ENCODE measurements around the gene NUB1. TPM values are rescaled to one million over a fixed set of nuclear protein-coding genes. Genes with fewer than 3 reads are reported as not detected.

The NUB1 gene
- polyA plus RNA-seq, 1 experiment = 44.5 TPM

DNA sequence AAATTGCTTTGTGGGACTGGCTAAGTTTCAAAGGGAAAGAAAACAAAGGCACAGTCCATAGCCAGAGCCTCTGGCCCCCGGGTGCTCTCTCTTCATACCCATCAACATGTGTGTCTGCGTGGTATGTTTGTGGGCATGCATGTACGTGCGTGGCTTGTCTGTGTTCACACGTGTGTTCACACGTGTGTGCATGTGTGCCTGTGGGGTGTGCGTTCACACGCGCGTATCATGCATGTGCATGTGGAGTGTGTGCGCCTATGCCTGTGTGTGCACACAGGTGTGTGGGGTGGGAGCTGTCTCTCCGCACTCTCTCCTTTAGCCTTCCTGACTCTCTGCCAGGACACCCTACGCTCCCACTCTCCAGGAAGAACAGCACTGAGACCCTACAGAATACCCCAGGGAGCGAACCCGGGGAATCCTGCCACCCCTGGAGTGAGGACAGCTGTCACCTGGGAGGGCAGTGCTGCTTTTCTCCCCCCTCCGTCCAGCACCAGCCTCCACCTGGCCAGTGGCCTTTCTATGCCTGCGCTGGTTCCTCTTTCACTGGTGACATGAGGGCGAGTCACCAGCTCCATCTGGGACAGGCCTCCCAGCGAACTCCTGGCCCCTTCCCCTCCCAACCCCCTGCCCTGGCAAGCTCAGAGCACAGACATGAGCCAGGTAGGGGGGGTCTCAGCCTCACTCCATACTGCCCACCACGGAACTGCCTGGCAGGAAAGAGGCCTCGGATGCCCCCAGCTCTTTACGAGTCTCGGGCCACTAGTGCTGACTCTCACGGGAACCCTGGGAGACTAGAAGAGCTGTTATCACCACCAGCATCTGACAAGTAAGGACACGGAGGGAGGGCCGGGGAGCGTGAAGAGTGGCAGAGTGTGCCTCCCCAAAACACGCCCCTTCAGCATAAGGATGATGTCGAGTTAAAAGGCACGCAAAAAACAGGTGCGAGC lies 51.7 kb downstream of the NUB1 start:
- Histone ChIP-seq H3K4me3 (ENCODE audit: low read depth, low read length) (no peak overlapping the region), H3K36me3 (ENCODE audit: control insufficient read depth, insufficient read depth, low read length) (no peaks in the 10 kb centered on the region), H3K27me3 (ENCODE audit: control insufficient read depth, insufficient read depth, low read length) (peaks cover 4% of the 10 kb centered on the region; the same call in 1 of the 2 replicates)
- no peak for DNase-seq (ENCODE audit: low read depth)
- ChIA-PET CTCF (interaction anchor here (1.0 kb wide), 1 partner anchor 55 kb away, joined by 4 read pairs; no protein-coding TSS in a partner anchor), POLR2A (no interaction called here)
- TF ChIP-seq CTCF (IDR thresholded peaks at IDR 0.05; ENCODE audit: insufficient read depth, low read depth, low read length) = no peak

GRCh38 chr7:151394076-151395035 lies 52.7 kb downstream of the NUB1 start:
- CTCF ChIA-PET = no interaction called here
- peaks cover 4% of the 10 kb centered on the region; the same call in 1 of the 2 replicates for H3K27me3 ChIP-seq (ENCODE audit: control insufficient read depth, insufficient read depth, low read length)
- TF ChIP-seq CTCF (IDR thresholded peaks at IDR 0.05; ENCODE audit: insufficient read depth, low read depth, low read length) = no peak
- no peaks in the 10 kb centered on the region for H3K36me3 ChIP-seq (ENCODE audit: control insufficient read depth, insufficient read depth, low read length)
- POLR2A ChIA-PET = no interaction called here
- H3K4me3 ChIP-seq (ENCODE audit: low read depth, low read length) = no peak overlapping the region
- no peak for DNase-seq (ENCODE audit: low read depth)

GRCh38 chr7:151395036-151395367 lies 53.4 kb downstream of the NUB1 start:
- ChIA-PET POLR2A (no interaction called here), CTCF (no interaction called here)
- no peak for TF ChIP-seq CTCF (IDR thresholded peaks at IDR 0.05; ENCODE audit: insufficient read depth, low read depth, low read length)
- no peak for DNase-seq (ENCODE audit: low read depth)
- Histone ChIP-seq H3K27me3 (ENCODE audit: control insufficient read depth, insufficient read depth, low read length) (peaks cover 8% of the 10 kb centered on the region; the same call in 1 of the 2 replicates), H3K4me3 (ENCODE audit: low read depth, low read length) (no peak overlapping the region), H3K36me3 (ENCODE audit: control insufficient read depth, insufficient read depth, low read length) (no peaks in the 10 kb centered on the region)

- POLR2A ChIA-PET = no interaction called here
- Histone ChIP-seq H3K4me3 (ENCODE audit: low read depth, low read length) (no peak overlapping the region), H3K27me3 (ENCODE audit: control insufficient read depth, insufficient read depth, low read length) (peaks cover 10% of the 10 kb centered on the region), H3K36me3 (ENCODE audit: control insufficient read depth, insufficient read depth, low read length) (no peaks in the 10 kb centered on the region)
- no peak for TF ChIP-seq CTCF (IDR thresholded peaks at IDR 0.05; ENCODE audit: insufficient read depth, low read depth, low read length)
- no peak for DNase-seq (ENCODE audit: low read depth)
- CTCF ChIA-PET = no interaction called here
Measured at GRCh38 chr7:151396328-151396970, 54.8 kb downstream of the NUB1 start.
